Liver (tissue), 9 donors: Measurements from ENCODE around the gene LAMC3. TPM values are rescaled to one million over a fixed set of nuclear protein-coding genes. Genes with fewer than 3 reads are reported as not detected.
A peak's percentile ranks its signal among the peaks of the same experiment; 100 is the strongest.

Experiments
- DNase-seq: peaks from one replicate; pipeline ENCODE4 v3.0.0-alpha.2; 2017; ENCODE audit warnings: low spot score
- H3K27ac ChIP-seq, 2 donors: one replicate each; pipeline ENCODE4 v1.7.0; 2013; ENCODE audit warnings: inconsistent platforms in 2 of 2, low read length in 2 of 2, control low read depth in 1 of 2, low read depth in 1 of 2, mild to moderate bottlenecking in 1 of 2
- H3K27me3 ChIP-seq, 4 donors: one replicate each; pipeline versions ENCODE4 v1.6.1 to v1.7.0; 2013; ENCODE audit warnings: low read length in 3 of 4, inconsistent platforms in 1 of 4, mild to moderate bottlenecking in 1 of 4, moderate library complexity in 1 of 4; ENCODE audit not compliant: control insufficient read depth in 4 of 4, insufficient read depth in 4 of 4
- H3K36me3 ChIP-seq, 4 donors: one replicate each; pipeline versions ENCODE4 v1.6.1 to v1.7.0; 2013; ENCODE audit warnings: low read length in 3 of 4, mild to moderate bottlenecking in 3 of 4, low read depth in 1 of 4, moderate library complexity in 1 of 4; ENCODE audit not compliant: control insufficient read depth in 4 of 4, insufficient read depth in 3 of 4
- H3K4me1 ChIP-seq, 4 donors: one replicate each; pipeline versions ENCODE4 v1.6.1 to v1.7.0; 2013; ENCODE audit warnings: low read length in 3 of 4, mild to moderate bottlenecking in 3 of 4, moderate library complexity in 1 of 4; ENCODE audit not compliant: control insufficient read depth in 4 of 4, insufficient read depth in 4 of 4
- H3K4me3 ChIP-seq, 3 donors: one replicate each; pipeline versions ENCODE4 v1.6.1 to v1.7.0; 2013; ENCODE audit warnings: low read length in 3 of 3, control low read depth in 1 of 3, low read depth in 1 of 3, mild to moderate bottlenecking in 1 of 3
- H3K9ac ChIP-seq, 2 donors: one replicate each; pipeline ENCODE4 v1.7.0; 2013; ENCODE audit warnings: low read length in 2 of 2, mild to moderate bottlenecking in 2 of 2, moderate library complexity in 2 of 2, control low read depth in 1 of 2, low read depth in 1 of 2
- H3K9me3 ChIP-seq, 4 donors: one replicate each; pipeline versions ENCODE4 v1.6.1 to v1.7.0; 2013; ENCODE audit warnings: low read length in 3 of 4; ENCODE audit not compliant: control insufficient read depth in 4 of 4
- EGR1 ChIP-seq, 2 donors: IDR thresholded peaks; 2 replicates each; pipeline ENCODE4 v1.6.1; 2016 to 2018; ENCODE audit warnings: antibody characterized with exemption in 2 of 2, low read depth in 2 of 2
- FOXA1 ChIP-seq: IDR thresholded peaks from 2 replicates; pipeline ENCODE4 v1.6.1; 2016; ENCODE audit warnings: antibody characterized with exemption
- GABPA ChIP-seq, 2 donors: IDR thresholded peaks in 1 of 2; conservative IDR thresholded peaks in 1 of 2; 2 replicates each; pipeline ENCODE4 v1.6.1; 2016; ENCODE audit warnings: antibody characterized with exemption in 2 of 2, mild to moderate bottlenecking in 1 of 2, moderate library complexity in 1 of 2
- HNF4A ChIP-seq, 2 donors: conservative IDR thresholded peaks; 2 replicates each; pipeline ENCODE4 v1.6.1; 2016; ENCODE audit warnings: antibody characterized with exemption in 2 of 2, mild to moderate bottlenecking in 2 of 2
- NR2F2 ChIP-seq: IDR thresholded peaks from 2 replicates; pipeline ENCODE4 v1.6.1; 2016; ENCODE audit warnings: antibody characterized with exemption
- SP1 ChIP-seq: IDR thresholded peaks from 2 replicates; pipeline ENCODE4 v1.6.1; 2018; ENCODE audit warnings: antibody characterized with exemption, mild to moderate bottlenecking
- WGBS: extraction: QIAGEN DNeasy Blood & Tissue Kit; methylation state at CpG from one replicate; pipeline ENCODE4 v1.1.7; 2013; 5-methylcytosine and 5-hydroxymethylcytosine counted together
- polyA plus RNA-seq, 2 donors: library from polyadenylated mRNA; stranded (reverse) in 1 of 2; unstranded in 1 of 2; fragments of 200-250 nt in 1 of 2; fragments of >200 nt in 1 of 2; fragmentation: Nextera tagmentation in 1 of 2; extraction: Ambion mirVana in 1 of 2; gene quantifications; one replicate each; pipeline versions ENCODE4 v1.2.1 to v1.2.3, GENCODE V29; 2013 to 2015
- total RNA-seq, 2 donors: library from RNA; depleted of rRNA; stranded (reverse); fragments of >200 nt; gene quantifications; one replicate each; pipeline ENCODE4 v1.2.3, GENCODE V29; 2014
- TF ChIP-seq, protein P1 (sequence below): fragments of 150-350 bp; IDR thresholded peaks from 2 replicates; pipeline ENCODE4 v1.5.1; 2017; ENCODE audit warnings: improper control_type of control experiment, low read depth, low read length; ENCODE audit not compliant: missing input control
- TF ChIP-seq, protein P2 (sequence below): IDR thresholded peaks from 2 replicates; pipeline ENCODE4 v1.6.1; 2016; ENCODE audit warnings: antibody characterized with exemption
- donor health status: healthy.
- donor health status: healthy.
- donor health status: healthy.
- donor health status: healthy.
- donor health status: healthy.

LAMC3 gene
- total and polyA plus RNA-seq, 4 donors: 1.4 to 5.9 (median 2.9) TPM

DNA sequence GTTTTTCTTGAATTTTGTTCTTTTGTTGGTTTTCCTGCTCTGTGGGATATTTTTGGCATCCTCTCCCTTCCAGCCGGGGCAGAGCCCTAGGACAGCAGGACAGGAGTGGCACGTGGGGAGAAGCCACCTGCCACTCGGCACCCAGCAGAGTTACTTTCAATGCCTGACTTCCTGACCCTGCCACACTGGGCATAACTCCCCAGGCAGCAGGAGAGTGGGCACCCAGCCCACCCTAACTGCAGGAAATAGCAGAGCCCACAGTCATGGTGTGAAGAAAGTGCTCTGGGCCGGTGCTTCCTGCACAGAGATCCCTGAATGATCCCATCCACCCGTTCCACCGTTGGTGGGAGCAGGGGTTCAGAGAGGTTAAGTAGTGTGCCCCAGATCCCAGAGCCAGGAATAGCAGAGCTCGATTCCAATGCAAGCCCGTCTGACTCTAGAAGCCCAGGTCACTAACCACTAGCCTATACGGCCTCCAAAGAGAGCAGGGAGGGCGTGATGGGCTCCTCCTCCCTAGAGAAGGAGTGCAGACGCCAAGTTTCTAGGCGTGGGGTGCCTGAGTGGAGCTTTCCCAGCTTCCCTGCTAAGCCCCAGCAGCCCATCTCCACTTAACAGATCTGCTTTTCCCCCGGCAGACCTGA is 108.3 kb downstream of the LAMC3 start:
- 60% methylated on average over 13 of the region's 13 CpGs for WGBS
- no peak overlapping the region for H3K27ac ChIP-seq
- no peaks in the 10 kb centered on the region for H3K9me3 ChIP-seq
- peaks cover 0 to 5% (median 0%) of the 10 kb centered on the region in 4 donors for H3K27me3 ChIP-seq
- H3K36me3 ChIP-seq: no peaks in the 10 kb centered on the region
- TF ChIP-seq SP1: peak; percentile 11
- TF ChIP-seq, protein P1, sequence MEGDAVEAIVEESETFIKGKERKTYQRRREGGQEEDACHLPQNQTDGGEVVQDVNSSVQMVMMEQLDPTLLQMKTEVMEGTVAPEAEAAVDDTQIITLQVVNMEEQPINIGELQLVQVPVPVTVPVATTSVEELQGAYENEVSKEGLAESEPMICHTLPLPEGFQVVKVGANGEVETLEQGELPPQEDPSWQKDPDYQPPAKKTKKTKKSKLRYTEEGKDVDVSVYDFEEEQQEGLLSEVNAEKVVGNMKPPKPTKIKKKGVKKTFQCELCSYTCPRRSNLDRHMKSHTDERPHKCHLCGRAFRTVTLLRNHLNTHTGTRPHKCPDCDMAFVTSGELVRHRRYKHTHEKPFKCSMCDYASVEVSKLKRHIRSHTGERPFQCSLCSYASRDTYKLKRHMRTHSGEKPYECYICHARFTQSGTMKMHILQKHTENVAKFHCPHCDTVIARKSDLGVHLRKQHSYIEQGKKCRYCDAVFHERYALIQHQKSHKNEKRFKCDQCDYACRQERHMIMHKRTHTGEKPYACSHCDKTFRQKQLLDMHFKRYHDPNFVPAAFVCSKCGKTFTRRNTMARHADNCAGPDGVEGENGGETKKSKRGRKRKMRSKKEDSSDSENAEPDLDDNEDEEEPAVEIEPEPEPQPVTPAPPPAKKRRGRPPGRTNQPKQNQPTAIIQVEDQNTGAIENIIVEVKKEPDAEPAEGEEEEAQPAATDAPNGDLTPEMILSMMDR: no peak
- no peaks in the 10 kb centered on the region for H3K4me1 ChIP-seq
- H3K9ac ChIP-seq: no peak overlapping the region
- no peak overlapping the region for H3K4me3 ChIP-seq
- DNase-seq: no peak

DNA sequence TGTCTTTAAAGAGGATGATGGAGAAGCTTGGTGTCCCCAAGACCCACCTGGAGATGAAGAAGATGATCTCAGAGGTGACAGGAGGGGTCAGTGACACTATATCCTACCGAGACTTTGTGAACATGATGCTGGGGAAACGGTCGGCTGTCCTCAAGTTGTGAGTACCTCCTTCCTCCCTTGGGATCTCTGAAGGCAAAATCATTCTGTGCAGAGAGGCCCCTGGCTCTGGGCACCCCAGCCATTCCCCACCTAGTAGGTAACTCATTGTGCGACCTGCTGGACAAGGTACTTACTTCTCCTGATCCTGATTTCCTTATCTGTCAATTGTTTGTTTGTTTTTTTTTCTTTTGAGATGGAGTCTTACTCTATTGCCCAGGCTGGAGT is 108.8 kb downstream of the LAMC3 start:
- Histone ChIP-seq H3K9me3 (no peaks in the 10 kb centered on the region), H3K36me3 (no peaks in the 10 kb centered on the region), H3K27ac (no peak overlapping the region), H3K27me3 (peaks cover 0 to 5% (median 0%) of the 10 kb centered on the region in 4 donors), H3K4me1 (no peaks in the 10 kb centered on the region), H3K9ac (no peak overlapping the region), H3K4me3 (no peak overlapping the region)
- WGBS: 77% methylated on average over 4 of the region's 4 CpGs
- no peak for TF ChIP-seq FOXA1
- TF ChIP-seq EGR1 (IDR thresholded peaks at IDR 0.05; ENCODE audit: low read depth in 2 of 2): no peak
- no peak for TF ChIP-seq GABPA (IDR thresholded peaks at IDR 0.05 in 1 of 2, conservative IDR thresholded peaks at IDR 0.05 in 1 of 2)
- TF ChIP-seq NR2F2: no peak
- no peak for DNase-seq

GRCh38 chr9:131119600-131119999 is 110.6 kb downstream of the LAMC3 start:
- peaks cover 1 to 2% (median 2%) of the 10 kb centered on the region in 4 donors for H3K4me1 ChIP-seq
- H3K27ac ChIP-seq: no peak overlapping the region
- H3K9me3 ChIP-seq: no peaks in the 10 kb centered on the region
- no peak for DNase-seq
- H3K9ac ChIP-seq: no peak overlapping the region
- H3K36me3 ChIP-seq: no peaks in the 10 kb centered on the region
- WGBS: 84% methylated on average over 8 of the region's 8 CpGs
- TF ChIP-seq HNF4A (conservative IDR thresholded peaks at IDR 0.05) (no peak), NR2F2 (no peak)
- TF ChIP-seq, protein P1: no peak
- TF ChIP-seq, protein P2, sequence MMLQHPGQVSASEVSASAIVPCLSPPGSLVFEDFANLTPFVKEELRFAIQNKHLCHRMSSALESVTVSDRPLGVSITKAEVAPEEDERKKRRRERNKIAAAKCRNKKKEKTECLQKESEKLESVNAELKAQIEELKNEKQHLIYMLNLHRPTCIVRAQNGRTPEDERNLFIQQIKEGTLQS: no peak
- no peak overlapping the region for H3K4me3 ChIP-seq
- peaks cover 0 to 5% (median 0%) of the 10 kb centered on the region in 4 donors for H3K27me3 ChIP-seq
